Kidney epithelial cell (primary cell): Measurements from ENCODE around the gene MCU. TPM values are rescaled to one million over a fixed set of nuclear protein-coding genes. Genes with fewer than 3 reads are reported as not detected.

ENCODE experiments used
- DNase-seq: peaks from one replicate; pipeline ENCODE4 v3.0.0-alpha.2; 2010; ENCODE audit warnings: low read depth
- H3K27me3 ChIP-seq: 2 replicates; pipeline ENCODE4 v1.6.0; 2011; ENCODE audit warnings: low read length; ENCODE audit not compliant: control insufficient read depth, insufficient read depth
- H3K36me3 ChIP-seq: 2 replicates; pipeline ENCODE4 v1.5.1; 2011; ENCODE audit warnings: low read length; ENCODE audit not compliant: control insufficient read depth, insufficient read depth
- H3K4me3 ChIP-seq: 2 replicates; pipeline ENCODE4 v1.5.1; 2011; ENCODE audit warnings: low read depth, mild to moderate bottlenecking, control low read depth, low read length
- CTCF ChIP-seq: IDR thresholded peaks from 2 replicates; pipeline ENCODE4 v1.5.1; 2011; ENCODE audit warnings: mild to moderate bottlenecking, moderate library complexity, low read length, control low read depth, inconsistent platforms; ENCODE audit not compliant: insufficient read depth, poor library complexity, severe bottlenecking
- total RNA-seq: library from RNA; depleted of rRNA; stranded (reverse); fragments of >200 nt; gene quantifications from 2 replicates; pipeline ENCODE4 v1.2.3, GENCODE V29; 2015

Gene MCU
- total RNA-seq, 1 donor from 2014 or later, result 15.4 TPM

GRCh38 chr10:72831696-72832409 lies 139.9 kb downstream of the MCU start:
- DNase-seq, result no peak
- TF ChIP-seq CTCF, result no peak
- H3K4me3 ChIP-seq, result no peak overlapping the region
- H3K27me3 ChIP-seq, result no peaks in the 10 kb centered on the region
- H3K36me3 ChIP-seq, result no peaks in the 10 kb centered on the region

GRCh38 chr10:72832701-72833100 lies 140.8 kb downstream of the MCU start:
- DNase-seq, result no peak
- TF ChIP-seq CTCF, result no peak
- no peaks in the 10 kb centered on the region for H3K36me3 ChIP-seq
- no peak overlapping the region for H3K4me3 ChIP-seq
- no peaks in the 10 kb centered on the region for H3K27me3 ChIP-seq

- peak; percentile 29 for DNase-seq
- no peaks in the 10 kb centered on the region for H3K27me3 ChIP-seq
- H3K4me3 ChIP-seq, result no peak overlapping the region
- peak; percentile 49 for TF ChIP-seq CTCF
- no peaks in the 10 kb centered on the region for H3K36me3 ChIP-seq
These were observed 142.4 kb downstream of the MCU start for GRCh38 chr10:72834183-72834825.

- TF ChIP-seq CTCF, result no peak
- Histone ChIP-seq H3K4me3 (no peak overlapping the region), H3K27me3 (no peaks in the 10 kb centered on the region)
These were observed 148.4 kb downstream of the MCU start for GRCh38 chr10:72840319-72840718.

GRCh38 chr10:72841487-72841886 lies 149.5 kb downstream of the MCU start:
- no peaks in the 10 kb centered on the region for H3K36me3 ChIP-seq
- DNase-seq, result no peak
- TF ChIP-seq CTCF, result no peak

More at GRCh38 chr10:72840319-72840718, 148.4 kb downstream of the MCU start:
- DNase-seq, result no peak
- H3K36me3 ChIP-seq, result no peaks in the 10 kb centered on the region

More at GRCh38 chr10:72841487-72841886, 149.5 kb downstream of the MCU start:
- Histone ChIP-seq H3K27me3 (no peaks in the 10 kb centered on the region), H3K4me3 (no peak overlapping the region)
